SK-N-SH (cell line): ENCODE results near the gene ATM. TPM values are rescaled to one million over a fixed set of nuclear protein-coding genes. Genes with fewer than 3 reads are reported as not detected.

Experiments used
- CTCF ChIA-PET: fragments of 300-600, 350-600 bp; formaldehyde crosslinking; extraction: SDS; loops from one replicate; lab custom pipeline; 2021; lab: Yijun Ruan, JAX
- POLR2A ChIA-PET: fragments of 350-600 bp; sonication (Branson Sonifier 250); formaldehyde crosslinking; extraction: SDS; loops from one replicate; lab custom pipeline; 2020; ENCODE audit warnings: antibody characterized with exemption, inconsistent platforms; lab: Yijun Ruan, JAX
- DNase-seq: peaks from one replicate; pipeline ENCODE4 v3.0.0; 2012
- H2AFZ ChIP-seq: fragments of 200-600 bp; sonication (generic); 2 replicates; pipeline ENCODE4 v1.8.1; 2016; ENCODE audit warnings: antibody characterized with exemption, mild to moderate bottlenecking, low read depth
- H3F3A ChIP-seq: fragments of 200-600 bp; sonication (generic); replicated peaks from 2 replicates; pipeline ENCODE3; 2016; ENCODE audit warnings: antibody characterized with exemption, mild to moderate bottlenecking; ENCODE audit not compliant: insufficient read depth
- H3K27ac ChIP-seq, 2 experiments: fragments of 200-500 bp in 1 of 2; fragments of 200-600 bp in 1 of 2; sonication (Bioruptor generic) in 1 of 2; sonication (generic), shearing (Covaris generic) in 1 of 2; 2 replicates each; pipeline versions ENCODE4 v1.5.1 to v1.6.1; 2014 to 2016; ENCODE audit warnings: low read depth in 2 of 2, inconsistent platforms in 1 of 2, low read length in 1 of 2, mild to moderate bottlenecking in 1 of 2, mixed read lengths in 1 of 2
- H3K27me3 ChIP-seq: fragments of 200-600 bp; sonication (generic), shearing (Covaris generic); 2 replicates; pipeline ENCODE4 v1.6.1; 2016; ENCODE audit warnings: mixed run types; ENCODE audit not compliant: insufficient read depth
- H3K36me3 ChIP-seq, 2 experiments: fragments of 200-500 bp in 1 of 2; fragments of 200-600 bp in 1 of 2; sonication (Bioruptor generic) in 1 of 2; sonication (generic) in 1 of 2; replicated peaks in 1 of 2; 2 replicates each; pipeline versions ENCODE3 to v1.5.1; 2014 to 2016; ENCODE audit warnings: low read length in 1 of 2, mild to moderate bottlenecking in 1 of 2; ENCODE audit not compliant: insufficient read depth in 2 of 2, control insufficient read depth in 1 of 2
- H3K4me1 ChIP-seq, 2 experiments: fragments of 200-500 bp in 1 of 2; fragments of 200-600 bp in 1 of 2; sonication (Bioruptor generic) in 1 of 2; sonication (generic), shearing (Covaris generic) in 1 of 2; 2 replicates each; pipeline versions ENCODE4 v1.5.1 to v1.6.1; 2014 to 2016; ENCODE audit warnings: low read depth in 1 of 2, low read length in 1 of 2, mixed run types in 1 of 2; ENCODE audit not compliant: insufficient read depth in 2 of 2, control insufficient read depth in 1 of 2
- H3K4me2 ChIP-seq: fragments of 200-600 bp; sonication (generic), shearing (Covaris generic); 2 replicates; pipeline ENCODE4 v1.6.1; 2017; ENCODE audit warnings: mixed run types
- H3K4me3 ChIP-seq, 2 experiments: fragments of 200-500 bp in 1 of 2; fragments of 200-600 bp in 1 of 2; sonication (Bioruptor generic) in 1 of 2; sonication (generic), shearing (Covaris generic) in 1 of 2; 2 replicates each; pipeline versions ENCODE4 v1.5.1 to v1.8.1; 2014 to 2016; ENCODE audit warnings: low read depth in 2 of 2, inconsistent platforms in 1 of 2, low read length in 1 of 2, mild to moderate bottlenecking in 1 of 2, mixed read lengths in 1 of 2, moderate library complexity in 1 of 2
- H3K79me2 ChIP-seq: fragments of 200-600 bp; sonication (generic); 2 replicates; pipeline ENCODE4 v1.8.1; 2017; ENCODE audit warnings: mild to moderate bottlenecking; ENCODE audit not compliant: insufficient read depth
- H3K9ac ChIP-seq: fragments of 200-600 bp; sonication (generic); 2 replicates; pipeline ENCODE4 v1.6.1; 2017; ENCODE audit warnings: mixed run types
- H3K9me2 ChIP-seq: fragments of 200-600 bp; sonication (generic); 2 replicates; pipeline ENCODE4 v1.6.1; 2017; ENCODE audit warnings: mixed run types
- H3K9me3 ChIP-seq: fragments of 200-600 bp; sonication (generic); 2 replicates; pipeline ENCODE4 v1.6.1; 2017; ENCODE audit warnings: mixed run types, mild to moderate bottlenecking, moderate library complexity
- H4K20me1 ChIP-seq: fragments of 200-600 bp; sonication (generic); 2 replicates; pipeline ENCODE4 v1.6.1; 2017; ENCODE audit warnings: mild to moderate bottlenecking, mixed run types; ENCODE audit not compliant: insufficient read depth
- EZH2phosphoT487 ChIP-seq: fragments of 200-600 bp; sonication (generic); IDR thresholded peaks from 2 replicates; pipeline ENCODE4 v1.6.1; 2017; ENCODE audit warnings: low read depth, mixed run types, mild to moderate bottlenecking, antibody characterized with exemption, moderate library complexity, borderline replicate concordance
- FOXJ3 ChIP-seq: sonication (generic); formaldehyde crosslinking; IDR thresholded peaks from 2 replicates; pipeline ENCODE4 v1.5.1; 2020; ENCODE audit warnings: mild to moderate bottlenecking, missing genetic modification reagents
- FOXM1 ChIP-seq: IDR thresholded peaks from 2 replicates; pipeline ENCODE4 v1.4.0; 2012; ENCODE audit warnings: low read depth, mild to moderate bottlenecking
- GABPA ChIP-seq: IDR thresholded peaks from 2 replicates; pipeline ENCODE4 v1.4.0; 2012; ENCODE audit warnings: low read depth, mild to moderate bottlenecking
- GATA2 ChIP-seq: sonication (generic); formaldehyde crosslinking; IDR thresholded peaks from 2 replicates; pipeline ENCODE4 v1.5.0; 2020; ENCODE audit warnings: mild to moderate bottlenecking, missing genetic modification reagents
- JUND ChIP-seq: IDR thresholded peaks from 2 replicates; pipeline ENCODE4 v1.4.0; 2012
- MAX ChIP-seq: IDR thresholded peaks from 2 replicates; pipeline ENCODE4 v1.4.0; 2012; ENCODE audit warnings: low read depth
- NFIC ChIP-seq: IDR thresholded peaks from 2 replicates; pipeline ENCODE4 v1.4.0; 2012; ENCODE audit warnings: borderline replicate concordance
- POLR2AphosphoS5 ChIP-seq: IDR thresholded peaks from 2 replicates; pipeline ENCODE4 v1.6.1; 2012; ENCODE audit warnings: low read depth, low read length
- RCOR1 ChIP-seq: fragments of 150-350 bp; IDR thresholded peaks from 2 replicates; pipeline ENCODE4 v1.6.1; 2017; ENCODE audit warnings: antibody characterized with exemption, low read length
- RFX5 ChIP-seq: IDR thresholded peaks from 2 replicates; pipeline ENCODE4 v1.6.1; 2012; ENCODE audit warnings: mild to moderate bottlenecking, improper control_type of control experiment, low read length
- SIN3A ChIP-seq: IDR thresholded peaks from 2 replicates; pipeline ENCODE4 v1.6.1; 2012; ENCODE audit warnings: low read depth, mild to moderate bottlenecking, low read length, moderate library complexity, borderline replicate concordance
- SMC3 ChIP-seq: IDR thresholded peaks from 2 replicates; pipeline ENCODE4 v1.6.1; 2012; ENCODE audit warnings: low read depth, low read length, improper control_type of control experiment
- TAF1 ChIP-seq: IDR thresholded peaks from 2 replicates; pipeline ENCODE4 v1.6.1; 2012; ENCODE audit warnings: low read depth, mild to moderate bottlenecking, low read length, moderate library complexity, borderline replicate concordance
- TCF12 ChIP-seq: IDR thresholded peaks from 2 replicates; pipeline ENCODE4 v1.4.0; 2012
- TEAD4 ChIP-seq: IDR thresholded peaks from 2 replicates; pipeline ENCODE4 v1.4.0; 2012; ENCODE audit warnings: mild to moderate bottlenecking, borderline replicate concordance; ENCODE audit not compliant: insufficient read depth
- USF1 ChIP-seq: IDR thresholded peaks from 2 replicates; pipeline ENCODE4 v1.4.0; 2012; ENCODE audit warnings: low read depth, borderline replicate concordance
- YY1 ChIP-seq: IDR thresholded peaks from 2 replicates; pipeline ENCODE4 v1.4.0; 2012; ENCODE audit warnings: low read depth, mild to moderate bottlenecking
- ZBTB33 ChIP-seq: IDR thresholded peaks from 2 replicates; pipeline ENCODE4 v1.4.0; 2012; ENCODE audit warnings: low read depth, borderline replicate concordance
- WGBS: methylation state at CpG from one replicate; pipeline ENCODE4 v1.1.6; 2017; ENCODE audit warnings: low lambda C conversion rate; 5-methylcytosine and 5-hydroxymethylcytosine counted together
- polyA plus RNA-seq, 3 experiments: library from polyadenylated mRNA; depleted of rRNA; stranded (reverse); fragments of >200 nt; gene quantifications; 2 replicates each; pipeline ENCODE4 v1.2.3, GENCODE V29; 2012
- TF ChIP-seq, protein P1 (sequence below): IDR thresholded peaks from 2 replicates; pipeline ENCODE4; 2012

ATM gene
- polyA plus RNA-seq, 1 of the 3 experiments (the other 2 are of a cell fraction): 14.1 TPM

- Histone ChIP-seq H3K4me2 (no peak overlapping the region), H3K79me2 (peaks cover 33% of the 10 kb centered on the region), H3K27ac (no peak overlapping the region), H3K4me1 (no peaks in the 10 kb centered on the region), H3K9me2 (no peaks in the 10 kb centered on the region), H3K9ac (no peak overlapping the region), H2AFZ (no peak overlapping the region), H3F3A (no peaks in the 10 kb centered on the region), H3K4me3 (no peak overlapping the region), H3K9me3 (no peaks in the 10 kb centered on the region), H3K36me3 (peaks cover 28 to 40% of the 10 kb centered on the region in 2 experiments), H4K20me1 (no peaks in the 10 kb centered on the region), H3K27me3 (no peaks in the 10 kb centered on the region)
- ChIA-PET CTCF (interaction anchor here (1.0 kb wide), 1 partner anchor 16 kb away, joined by 4 read pairs; no protein-coding TSS in a partner anchor), POLR2A (no interaction called here)
- TF ChIP-seq GABPA: no peak
- no peak for TF ChIP-seq POLR2AphosphoS5
- TF ChIP-seq NFIC: no peak
- no peak for TF ChIP-seq JUND
- TF ChIP-seq SIN3A: no peak
- TF ChIP-seq TCF12: no peak
- TF ChIP-seq GATA2 (CRISPR knock-in tag): no peak
- TF ChIP-seq RCOR1: no peak
- TF ChIP-seq TEAD4: no peak
- TF ChIP-seq MAX: no peak
- TF ChIP-seq, protein P1, sequence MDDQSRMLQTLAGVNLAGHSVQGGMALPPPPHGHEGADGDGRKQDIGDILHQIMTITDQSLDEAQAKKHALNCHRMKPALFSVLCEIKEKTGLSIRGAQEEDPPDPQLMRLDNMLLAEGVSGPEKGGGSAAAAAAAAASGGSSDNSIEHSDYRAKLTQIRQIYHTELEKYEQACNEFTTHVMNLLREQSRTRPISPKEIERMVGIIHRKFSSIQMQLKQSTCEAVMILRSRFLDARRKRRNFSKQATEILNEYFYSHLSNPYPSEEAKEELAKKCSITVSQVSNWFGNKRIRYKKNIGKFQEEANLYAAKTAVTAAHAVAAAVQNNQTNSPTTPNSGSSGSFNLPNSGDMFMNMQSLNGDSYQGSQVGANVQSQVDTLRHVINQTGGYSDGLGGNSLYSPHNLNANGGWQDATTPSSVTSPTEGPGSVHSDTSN: no peak
- no peak for TF ChIP-seq FOXJ3
- no peak for TF ChIP-seq SMC3
- TF ChIP-seq FOXM1: no peak
- TF ChIP-seq EZH2phosphoT487: no peak
- TF ChIP-seq ZBTB33: no peak
- no peak for TF ChIP-seq RFX5
- no peak for TF ChIP-seq YY1
- TF ChIP-seq TAF1: no peak
- no peak for TF ChIP-seq USF1
- WGBS: 95% methylated on average over 8 of the region's 8 CpGs
- no peak for DNase-seq
Measured at GRCh38 chr11:108198833-108199232, 24.0 kb upstream of the ATM start.
